ENCODE measurements around the gene TGFB1.

The TGFB1 gene

GRCh38 chr19:41330946-41331678 is 22.6 kb downstream of the TGFB1 start:
- H3K4me3 ChIP-seq (replicated peaks in 1 of 2; ENCODE audit: low read depth in 2 of 2, low read length in 2 of 2): no peak overlapping the region
- no peak for TF ChIP-seq CTCF (IDR thresholded peaks at IDR 0.05; ENCODE audit: low read depth, low read length)

GRCh38 chr19:41330481-41330880 is 23.2 kb downstream of the TGFB1 start:
- no peak for DNase-seq (ENCODE audit: low read depth in 2 of 2)
- no peak overlapping the region for H3K4me3 ChIP-seq (replicated peaks in 1 of 2; ENCODE audit: low read depth in 2 of 2, low read length in 2 of 2)
- no peak for TF ChIP-seq CTCF (IDR thresholded peaks at IDR 0.05; ENCODE audit: low read depth, low read length)

More at GRCh38 chr19:41330946-41331678, 22.6 kb downstream of the TGFB1 start:
- DNase-seq (ENCODE audit: low read depth in 2 of 2): no peak

GRCh38 chr19:41328842-41329225 is 24.9 kb downstream of the TGFB1 start:
- no peak overlapping the region for H3K4me3 ChIP-seq (replicated peaks in 1 of 2; ENCODE audit: low read depth in 2 of 2, low read length in 2 of 2)
- no peak for DNase-seq (ENCODE audit: low read depth in 2 of 2)
- no peak for TF ChIP-seq CTCF (IDR thresholded peaks at IDR 0.05; ENCODE audit: low read depth, low read length)

GRCh38 chr19:41328157-41328841 is 25.4 kb downstream of the TGFB1 start:
- no peak for TF ChIP-seq CTCF (IDR thresholded peaks at IDR 0.05; ENCODE audit: low read depth, low read length)
- no peak overlapping the region for H3K4me3 ChIP-seq (replicated peaks in 1 of 2; ENCODE audit: low read depth in 2 of 2, low read length in 2 of 2)
- peak in 1 of 2 donors; percentile 21 for DNase-seq (ENCODE audit: low read depth in 2 of 2)

GRCh38 chr19:41327576-41328156 is 26.1 kb downstream of the TGFB1 start:
- H3K4me3 ChIP-seq (replicated peaks in 1 of 2; ENCODE audit: low read depth in 2 of 2, low read length in 2 of 2): no peak overlapping the region
- peak in 1 of 2 donors; percentile 32 for DNase-seq (ENCODE audit: low read depth in 2 of 2)
- no peak for TF ChIP-seq CTCF (IDR thresholded peaks at IDR 0.05; ENCODE audit: low read depth, low read length)

GRCh38 chr19:41327076-41327575 is 26.6 kb downstream of the TGFB1 start:
- no peak for TF ChIP-seq CTCF (IDR thresholded peaks at IDR 0.05; ENCODE audit: low read depth, low read length)
- H3K4me3 ChIP-seq (replicated peaks in 1 of 2; ENCODE audit: low read depth in 2 of 2, low read length in 2 of 2): no peak overlapping the region
- DNase-seq (ENCODE audit: low read depth in 2 of 2): no peak
